Left colon (tissue), 2 donors: Measurements from ENCODE around the gene COL9A2. TPM values are rescaled to one million over a fixed set of nuclear protein-coding genes. Genes with fewer than 3 reads are reported as not detected.
"Not testable (repeated sequence)": the region's sequence is repeated elsewhere in the genome, so short reads cannot be mapped to it uniquely, and the experiment has no call there.

ENCODE experiments used
- ATAC-seq: fragments of 200-7000 bp; cut with Tn5 transposase; one replicate; pipeline ENCODE4 v1.9.1; 2020; ENCODE audit warnings: mild to moderate bottlenecking, moderate library complexity
- DNase-seq, 2 donors: peaks; one replicate each; pipeline ENCODE4 v3.0.0-alpha.2; 2020
- intact Hi-C, 2 donors: fragments of 100-400 bp; cut with DNase I in 1 of 2; cut with micrococcal nuclease in 1 of 2; formaldehyde crosslinking; loops; one replicate each; pipeline versions ENCODE4 v1.11.2 to v1.14.0; 2022; cut with DNase I, micrococcal nuclease
- long read RNA-seq: library from polyadenylated mRNA; unstranded; transcript quantifications from one replicate; pipeline ENCODE4 v2.0.0, GENCODE V29; 2021
- total RNA-seq, 2 donors: library from RNA; stranded (reverse); fragmentation: NEBNext Ultra II Directional; extraction: Animal tissue kit (Norgen Biotek cat#: 25700); gene quantifications; one replicate each; pipeline ENCODE4 v1.2.1, GENCODE V29; 2021
- donor health status: DM: no; HTN: no; CAD: no.
- donor health status: DM: yes; HTN: yes; CAD: no.

Gene COL9A2
- total RNA-seq, result 1 to 10 TPM; 3.7 to 5.7 TPM
- long read RNA-seq, partial matches to known transcripts, result 17 of 22 reads
- long read RNA-seq, other reads (novel, unspliced or antisense), result 5 of 22 reads

DNA sequence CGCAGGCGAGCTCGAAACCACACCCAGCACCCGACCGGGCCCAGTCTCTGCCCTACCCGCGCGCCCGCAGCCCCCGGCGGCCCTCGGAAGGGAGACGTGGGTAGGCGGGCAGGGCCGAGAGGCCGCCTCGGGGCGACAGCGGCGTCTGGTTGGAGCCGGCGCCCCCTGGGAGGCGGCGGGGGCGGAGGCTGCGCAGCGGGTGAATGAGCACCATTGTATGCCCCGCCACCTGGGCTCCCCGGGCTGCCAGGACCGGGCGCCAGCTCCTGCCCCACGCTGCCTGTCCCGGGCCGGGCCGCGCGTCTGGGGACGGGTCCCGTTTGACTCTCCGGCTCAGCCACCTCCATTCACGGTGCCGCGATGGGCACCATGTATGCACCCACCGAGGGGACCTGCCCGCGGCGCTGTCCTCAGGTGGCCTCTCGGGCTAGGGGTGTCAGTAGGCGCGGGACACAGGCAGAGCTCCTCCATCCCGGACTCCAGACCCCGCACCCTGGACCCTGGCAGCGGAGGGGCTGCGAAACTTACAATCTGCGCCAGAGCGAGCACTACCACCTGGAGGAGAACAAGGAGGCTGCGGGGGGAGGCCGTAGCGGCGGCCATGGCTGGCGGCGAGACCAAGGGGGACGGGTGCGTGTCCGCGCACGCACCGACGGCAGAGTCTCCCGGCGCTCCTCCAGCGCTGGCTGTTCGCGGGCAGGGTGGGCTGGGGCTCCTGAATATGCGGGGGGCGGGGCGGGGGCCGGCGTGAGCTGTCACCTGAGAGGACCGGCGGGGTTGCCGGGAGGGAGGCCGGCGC is at the start of gene COL9A2:
Gene COL9A2, minus strand, starts transcription at position 692 of the 799 bp plus-strand sequence. Its CDS starts 89 bp downstream, at position 603.
- ATAC-seq (peak; percentile 41), DNase-seq (peak in 1 of 2 donors; percentile 55)
- intact Hi-C loops, result no loop called here

DNA sequence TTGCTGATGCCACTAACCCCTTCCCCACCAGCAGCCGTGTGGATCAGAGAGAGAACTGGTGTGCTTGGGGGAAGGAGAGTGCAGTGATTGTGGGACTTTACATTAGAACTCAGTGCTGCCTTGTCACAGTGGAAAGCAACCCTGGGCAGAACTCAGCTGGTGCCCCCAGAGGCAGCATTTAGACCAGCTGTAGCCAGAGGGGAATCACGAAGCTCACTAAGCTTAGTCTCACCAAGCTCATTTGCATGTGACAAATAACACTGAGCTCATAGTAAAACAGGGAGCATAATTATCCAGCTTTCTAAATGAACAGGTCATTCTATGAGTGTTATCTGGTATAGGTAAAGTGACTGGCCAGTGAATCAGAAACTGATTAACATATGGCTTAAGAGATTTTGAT is 46.6 kb upstream of the COL9A2 start:
- no peak for ATAC-seq
- DNase-seq, result no peak
- intact Hi-C loops, result no loop called here

DNA sequence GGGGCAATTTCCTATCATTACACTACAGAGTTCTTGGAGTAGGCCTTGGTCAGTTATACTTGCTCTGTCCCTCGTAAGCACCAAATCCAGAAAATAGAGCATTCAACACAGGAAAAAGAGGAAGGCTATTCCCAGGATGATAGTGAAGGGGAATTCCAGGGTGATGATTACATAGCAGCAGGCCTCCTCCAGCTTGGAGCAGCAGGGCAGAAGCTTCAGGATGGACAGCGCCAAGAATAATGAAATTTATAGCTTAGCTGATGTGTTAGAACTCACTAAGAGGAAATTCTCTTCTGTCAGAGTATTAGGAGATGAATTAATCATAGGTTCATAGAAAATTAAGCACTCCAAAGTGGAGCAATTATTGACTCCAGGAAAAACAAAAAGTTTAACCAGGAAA is 45.6 kb upstream of the COL9A2 start:
- no peak for ATAC-seq
- no peak for DNase-seq
- intact Hi-C loops, result no loop called here

DNA sequence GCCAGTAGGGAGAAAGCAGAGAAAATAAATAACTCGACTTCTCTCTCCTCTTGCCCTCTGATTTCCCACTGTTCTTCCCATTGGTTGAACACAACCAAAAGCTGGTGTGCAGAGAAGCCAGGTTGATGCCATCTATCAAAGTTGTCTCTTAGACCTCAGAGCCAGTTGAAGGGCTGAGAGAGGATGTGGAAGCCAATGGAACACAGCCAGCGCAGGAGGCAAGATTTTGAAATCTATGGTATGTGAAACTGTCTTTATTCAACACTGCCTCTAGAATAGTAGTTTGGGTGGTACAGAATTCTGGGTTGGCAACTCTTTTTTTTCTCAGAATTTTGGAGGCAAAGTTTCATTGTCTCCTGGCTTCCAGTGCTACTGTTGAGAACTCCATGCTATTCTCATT is 45.1 kb upstream of the COL9A2 start:
- no peak for DNase-seq
- no peak for ATAC-seq
- intact Hi-C loops, result no loop called here

DNA sequence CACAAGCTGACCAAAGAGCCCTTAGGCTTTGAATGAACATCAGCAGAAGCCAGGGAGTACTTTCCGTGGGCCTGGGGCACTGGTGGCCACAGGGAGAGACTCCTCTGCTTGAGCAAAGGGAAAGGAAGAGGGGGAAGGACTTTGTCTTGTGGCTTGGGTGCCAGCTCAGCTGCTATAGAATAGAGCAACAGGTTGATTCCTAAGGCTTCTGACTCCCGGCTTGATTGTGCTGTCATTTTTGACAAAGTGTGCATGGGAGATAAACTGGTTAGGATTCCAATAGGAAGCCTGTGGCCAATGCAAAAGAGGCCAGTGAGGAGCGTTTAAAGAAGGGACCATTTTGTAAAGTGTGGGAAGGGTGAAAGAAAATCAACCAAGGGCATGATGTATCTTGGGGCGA is 44.6 kb upstream of the COL9A2 start:
- DNase-seq, result no peak
- no peak for ATAC-seq
- intact Hi-C loops, result no loop called here

DNA sequence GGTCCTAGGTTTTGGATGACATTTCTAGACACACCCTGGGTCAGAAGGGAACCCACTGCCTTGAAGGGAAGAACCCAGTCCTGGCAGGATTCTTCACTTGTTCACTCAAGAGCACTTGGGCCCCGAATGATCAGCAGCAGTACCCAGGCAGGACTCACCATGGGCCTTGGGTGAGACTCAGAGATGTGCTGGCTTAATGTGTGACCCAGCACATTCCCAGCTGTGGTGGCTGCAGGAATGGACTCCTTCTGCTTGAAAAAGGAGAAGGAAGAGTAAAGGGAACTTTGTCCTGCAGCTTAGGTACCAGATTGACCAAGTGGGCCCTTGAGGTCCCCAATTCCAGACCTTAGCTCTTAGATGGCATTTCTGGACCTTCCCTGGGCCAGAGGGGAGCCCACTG is 44.1 kb upstream of the COL9A2 start:
- ATAC-seq (no peak), DNase-seq (no peak)
- intact Hi-C loops, result no loop called here

DNA sequence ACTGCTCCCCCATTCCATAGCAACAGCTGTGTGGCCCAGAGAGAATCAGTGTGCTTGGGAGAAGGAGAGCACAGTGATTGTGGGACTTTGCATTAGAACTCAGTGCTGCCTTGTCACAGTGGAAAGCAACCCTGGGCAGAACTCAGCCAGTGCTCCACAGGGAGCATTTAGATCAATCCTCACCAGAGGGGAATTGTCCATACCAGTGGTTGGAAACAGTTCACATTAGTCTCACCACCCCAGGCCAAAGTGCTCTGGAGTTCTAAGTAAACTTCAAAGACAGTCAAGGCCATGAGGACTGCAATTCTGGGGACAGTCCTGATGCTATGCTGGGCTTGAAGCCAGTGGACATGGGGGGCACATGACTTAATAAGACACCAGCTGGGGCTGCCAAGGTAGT is 43.5 kb upstream of the COL9A2 start:
- intact Hi-C loops, result no loop called here
- ATAC-seq (no peak), DNase-seq (no peak)

DNA sequence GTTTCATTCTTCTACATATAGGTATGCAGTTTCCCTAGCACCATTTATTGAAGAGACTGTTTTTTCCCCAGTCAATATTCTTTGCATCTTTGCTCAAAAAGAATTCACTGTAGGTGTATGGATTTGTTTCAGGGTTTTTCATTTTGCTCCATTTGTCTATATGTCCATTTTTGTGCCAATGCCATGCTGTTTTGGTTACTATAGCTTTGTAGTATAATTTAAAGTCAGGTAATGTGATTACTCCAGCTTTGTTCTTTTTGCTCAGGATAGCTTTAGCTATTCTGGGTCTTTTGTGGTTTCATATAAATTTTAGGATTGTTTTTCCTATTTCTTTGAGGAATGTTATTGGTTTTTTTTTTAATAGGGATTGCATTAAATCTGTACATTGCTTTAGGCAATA is 40.5 kb upstream of the COL9A2 start:
- intact Hi-C loops, result no loop called here
- DNase-seq, result no peak
- ATAC-seq, result no peak

DNA sequence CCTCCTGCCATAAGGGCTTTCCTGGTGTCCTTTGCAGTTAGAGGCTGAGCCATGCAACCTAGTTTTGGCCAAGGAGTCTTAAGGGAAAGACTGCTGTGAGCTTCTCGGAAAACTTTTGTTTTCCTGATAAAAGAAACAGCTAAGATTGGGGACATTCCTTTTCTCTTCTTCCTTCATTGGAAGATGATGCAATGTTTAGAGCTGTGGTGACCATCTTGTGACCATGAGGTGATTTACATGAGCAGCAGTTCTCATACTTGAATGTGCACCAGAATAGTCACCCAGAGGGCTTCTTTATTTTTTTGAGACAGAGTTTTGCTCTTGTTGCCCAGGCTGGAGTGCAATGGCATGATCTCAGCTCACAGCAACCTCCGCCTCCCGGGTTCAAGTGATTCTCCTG is 36.0 kb upstream of the COL9A2 start:
- no peak for ATAC-seq
- no peak for DNase-seq
- intact Hi-C loops, result no loop called here

DNA sequence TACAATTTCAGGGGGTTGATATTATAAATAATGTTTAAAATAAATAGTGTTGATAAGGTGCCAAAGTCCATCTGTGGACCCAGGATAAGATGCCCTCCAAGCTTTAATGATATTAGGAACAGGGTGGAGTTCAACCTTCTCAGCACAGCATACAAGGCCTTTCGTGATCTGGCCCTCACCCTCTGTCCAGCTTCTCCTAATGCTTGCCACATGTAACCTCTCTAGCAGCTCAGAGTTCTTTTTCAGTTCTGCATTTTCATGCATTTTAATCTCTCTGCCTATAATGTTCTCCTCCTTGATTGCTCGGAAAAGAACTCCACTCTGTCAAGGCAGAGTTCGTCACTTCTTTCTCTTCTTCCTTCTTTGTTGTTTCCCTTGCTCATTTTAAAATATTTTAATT is 35.0 kb upstream of the COL9A2 start:
- intact Hi-C loops, result no loop called here
- DNase-seq (no peak), ATAC-seq (no peak)

DNA sequence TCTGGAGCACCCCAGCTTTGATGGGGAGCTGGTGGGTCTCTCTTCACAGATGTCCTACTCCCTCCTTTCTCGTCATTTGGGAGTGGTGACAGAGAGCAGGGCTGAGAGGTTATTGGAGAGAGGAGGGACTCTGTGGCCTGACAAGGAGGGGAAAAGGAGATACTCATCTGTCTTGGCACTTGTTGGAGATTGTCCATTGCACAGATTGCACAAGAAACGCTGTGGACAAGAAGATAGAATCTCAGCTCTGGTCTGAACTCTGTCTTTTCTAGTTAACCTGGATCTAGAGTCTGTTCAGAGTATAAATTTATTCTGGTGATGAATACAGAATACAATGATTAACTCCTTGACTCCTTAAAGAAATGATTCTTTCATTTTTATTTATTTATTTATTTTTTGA is 34.0 kb upstream of the COL9A2 start:
- intact Hi-C loops, result no loop called here
- ATAC-seq, result no peak
- DNase-seq, result no peak

DNA sequence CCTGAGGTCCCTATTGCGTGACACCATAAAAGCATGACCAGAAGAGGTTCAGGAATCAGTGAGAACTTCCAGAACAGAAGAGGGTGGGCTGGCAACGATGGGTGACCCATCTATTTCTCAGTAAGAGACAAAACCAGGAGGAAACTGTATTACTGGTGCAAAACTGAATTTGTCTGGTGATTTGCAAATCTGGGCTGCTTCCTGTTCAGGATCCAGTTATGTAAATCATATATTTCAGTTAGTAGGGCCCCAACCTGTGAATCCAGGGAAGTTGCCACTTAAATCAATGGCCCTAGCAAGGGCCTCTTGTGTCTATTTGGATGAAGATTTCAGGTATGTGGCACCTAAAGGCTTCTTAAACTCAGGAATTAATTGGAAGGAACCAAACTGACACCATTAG is 33.3 kb upstream of the COL9A2 start:
- no peak for ATAC-seq
- intact Hi-C loops, result no loop called here

DNA sequence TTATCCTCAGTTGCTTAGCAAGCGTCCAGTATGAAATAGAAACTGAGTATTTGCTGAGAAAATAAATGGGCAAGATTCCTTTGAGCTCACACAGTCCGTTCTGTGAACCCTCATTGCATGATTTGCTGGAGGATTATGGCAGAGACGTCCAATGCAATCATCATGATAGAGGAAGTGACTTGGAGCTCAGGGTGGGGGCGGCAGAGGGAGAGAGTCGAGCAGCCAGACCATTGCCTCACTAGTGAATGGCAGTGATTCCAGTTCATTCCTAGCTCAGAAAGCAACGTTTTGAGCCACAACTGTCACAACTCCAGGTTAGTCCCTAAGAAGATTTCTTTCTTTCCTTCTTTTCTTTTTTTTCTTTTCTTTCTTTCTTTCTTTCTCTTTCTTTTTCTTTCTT is 27.5 kb upstream of the COL9A2 start:
- ATAC-seq (peak; percentile 56), DNase-seq (peak; percentile 35 to 44)
- intact Hi-C loops, result loop anchor here in 1 of 2 donors (10.0 kb wide), 1 partner anchor 60 kb away; no protein-coding TSS in a partner anchor

More for the DNA sequence above, 33.3 kb upstream of the COL9A2 start:
- DNase-seq, result no peak

DNA sequence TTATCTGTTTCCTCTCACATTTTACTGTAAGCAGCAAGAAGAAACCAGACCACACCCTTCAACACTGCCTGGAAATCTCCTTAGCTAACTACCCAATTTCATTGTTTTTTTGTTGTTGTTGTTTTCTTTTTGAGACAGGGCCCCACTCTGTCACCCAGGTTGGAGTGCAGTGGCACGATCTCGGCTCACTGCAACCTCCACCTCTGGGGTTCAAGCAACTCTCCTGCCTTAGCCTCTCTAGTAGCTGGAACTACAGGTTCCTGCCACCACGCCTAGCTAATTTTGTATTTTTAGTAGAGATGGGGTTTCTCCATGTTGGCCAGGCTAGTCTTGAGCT is 25.3 kb upstream of the COL9A2 start:
- intact Hi-C loops, result loop anchor here in 1 of 2 donors (10.0 kb wide), 1 partner anchor 62 kb away; no protein-coding TSS in a partner anchor
- not testable (repeated sequence) for DNase-seq, ATAC-seq

DNA sequence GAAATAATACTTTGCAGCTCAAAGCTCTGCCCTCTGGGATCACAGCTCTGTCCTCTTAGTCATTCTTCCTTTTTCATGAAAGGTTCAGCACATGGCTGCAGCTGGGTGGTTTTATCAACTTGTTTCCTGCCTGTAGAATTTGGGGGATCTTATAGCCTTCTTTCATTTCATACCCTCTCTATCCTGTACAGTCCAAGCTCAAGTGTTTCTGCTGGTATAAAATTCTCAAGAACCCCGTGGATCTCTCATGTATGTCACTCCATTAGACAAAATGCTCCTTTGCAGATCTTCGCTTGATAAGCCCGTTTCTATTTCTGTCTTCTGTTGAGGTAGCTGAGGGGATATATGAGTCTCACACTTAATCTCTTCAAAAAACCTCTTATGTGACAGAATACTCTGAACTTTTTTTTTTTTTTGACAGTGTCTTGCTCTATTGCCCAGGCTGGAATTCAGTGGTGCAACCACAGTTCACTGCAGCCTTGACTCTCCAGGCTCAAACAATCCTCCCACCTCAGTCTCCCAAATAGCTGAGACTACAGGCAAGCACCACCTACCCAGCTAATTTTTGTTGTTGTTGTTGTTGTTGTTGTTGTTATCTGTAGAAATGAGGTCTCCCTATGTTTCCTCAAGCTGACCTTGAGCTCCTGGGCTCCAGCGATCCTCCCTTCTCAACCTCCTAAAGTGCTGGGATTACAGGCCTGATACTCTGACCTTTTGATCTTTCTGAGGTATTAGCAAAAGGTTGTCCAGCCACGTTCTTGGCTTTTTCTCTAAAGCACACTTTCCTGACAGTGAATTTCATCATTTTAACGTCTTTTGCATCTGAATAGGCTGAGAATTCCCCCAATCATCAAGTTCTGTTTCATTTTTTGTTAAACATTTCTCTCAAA is 24.6 kb upstream of the COL9A2 start:
- intact Hi-C loops, result loop anchor here in 1 of 2 donors (10.0 kb wide), 1 partner anchor 63 kb away; no protein-coding TSS in a partner anchor
- no peak for ATAC-seq
- DNase-seq, result no peak

DNA sequence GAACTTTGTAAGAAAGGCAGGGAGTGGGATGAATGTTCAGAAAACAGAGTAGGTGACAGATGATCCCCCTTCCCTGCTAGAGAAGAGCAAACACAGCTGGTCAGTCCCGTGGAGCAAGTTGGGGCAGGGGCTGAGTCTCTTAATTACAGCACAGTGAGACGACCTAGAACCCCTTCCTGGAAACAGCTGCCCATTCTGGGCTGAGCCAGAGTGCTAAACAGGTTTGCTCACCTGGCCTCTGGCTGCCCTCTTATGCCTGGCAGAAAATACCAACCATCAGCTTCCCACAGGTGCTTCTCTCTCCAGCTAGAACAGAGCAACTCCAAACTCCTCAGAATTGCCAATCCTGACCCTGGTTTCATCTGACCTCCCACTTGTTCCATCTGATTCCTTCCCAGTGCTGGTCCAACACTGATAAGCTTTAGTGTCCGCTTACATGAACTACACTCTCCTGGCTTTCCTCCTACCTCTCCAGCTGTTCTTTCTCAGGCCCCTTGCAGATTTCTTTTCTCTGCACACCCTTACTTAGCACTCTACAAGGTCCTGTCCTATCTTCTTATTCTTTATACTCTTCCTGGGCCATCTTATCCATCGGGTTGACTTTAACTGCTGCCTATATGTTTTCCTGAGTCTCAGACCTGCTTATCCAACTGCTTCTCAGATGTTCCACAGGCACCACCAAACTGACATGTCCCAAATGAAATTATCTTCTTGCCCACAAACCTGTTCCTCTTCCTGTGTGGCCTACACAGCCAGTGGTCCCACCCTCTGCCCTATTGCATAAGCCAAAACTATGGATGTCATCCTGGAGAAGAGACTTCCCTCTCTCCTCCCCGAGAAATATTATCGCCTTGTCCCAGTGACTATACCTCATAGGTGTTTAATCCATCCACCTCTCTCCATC is 22.6 kb upstream of the COL9A2 start:
- intact Hi-C loops, result loop anchor here in 1 of 2 donors (5.0 to 10.0 kb wide), 2 partner anchors 65 to 192 kb away; no protein-coding TSS in a partner anchor
- DNase-seq (no peak), ATAC-seq (no peak)

DNA sequence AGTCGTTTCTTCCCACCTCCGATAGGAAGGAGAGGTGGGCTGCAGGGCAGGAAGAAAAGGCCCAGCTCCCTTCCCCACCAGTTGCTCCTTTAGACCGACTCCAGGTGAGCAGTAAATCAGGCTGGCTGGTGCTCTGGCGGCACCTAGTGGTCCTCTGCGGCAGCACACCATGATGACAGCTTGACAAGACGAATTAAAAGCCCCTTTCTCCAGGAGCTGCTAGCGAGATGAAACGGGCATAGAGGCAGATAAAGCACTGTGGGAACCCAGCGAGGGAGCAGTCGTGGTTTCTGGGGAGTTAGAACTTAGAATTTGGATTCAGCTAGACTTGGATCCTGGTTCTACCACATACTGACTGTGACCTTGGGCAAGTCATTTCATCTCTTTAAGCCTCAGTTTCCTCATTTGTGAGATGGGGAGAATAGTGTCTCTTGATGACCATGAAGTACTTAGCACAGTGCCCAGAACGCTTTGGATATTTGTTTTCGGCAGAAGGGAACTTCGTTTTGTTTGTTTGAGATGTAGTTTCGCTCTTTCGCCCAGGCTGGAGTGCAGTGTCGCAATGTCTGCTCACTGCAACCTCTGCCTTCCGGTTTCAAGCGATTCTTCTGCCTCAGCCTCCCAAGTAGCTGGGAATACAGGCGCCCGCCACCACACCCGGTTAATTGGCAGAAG is 21.8 kb upstream of the COL9A2 start:
- ATAC-seq (peak; percentile 90), DNase-seq (peak; percentile 70 to 84)
- intact Hi-C loops, result loop anchor here in 1 of 2 donors (5.0 kb wide), 1 partner anchor 192 kb away; no protein-coding TSS in a partner anchor

DNA sequence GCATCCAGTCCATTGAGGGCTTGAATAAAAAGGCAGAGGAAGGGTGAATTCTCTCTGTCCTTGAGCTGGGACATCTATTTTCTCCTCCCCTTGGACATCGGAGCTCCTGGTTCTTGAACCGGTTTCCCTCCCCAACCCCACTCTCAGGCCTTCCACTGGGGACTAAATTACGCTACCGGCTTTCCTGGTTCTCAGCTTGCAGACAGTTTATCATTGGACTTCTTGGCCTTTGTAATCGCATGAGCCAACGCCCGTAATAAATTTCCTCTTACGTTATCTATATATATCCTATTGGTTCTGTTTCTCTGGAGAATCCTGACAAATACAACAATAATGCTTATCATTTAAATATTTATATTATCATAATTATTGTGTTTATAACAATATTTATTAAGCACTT is 20.4 kb upstream of the COL9A2 start:
- ATAC-seq (peak; percentile 92), DNase-seq (no peak)
- intact Hi-C loops, result loop anchor here in 1 of 2 donors (5.0 kb wide), 1 partner anchor 190 kb away; no protein-coding TSS in a partner anchor
